Measurements from ENCODE around the gene PARL.

The PARL gene

DNA sequence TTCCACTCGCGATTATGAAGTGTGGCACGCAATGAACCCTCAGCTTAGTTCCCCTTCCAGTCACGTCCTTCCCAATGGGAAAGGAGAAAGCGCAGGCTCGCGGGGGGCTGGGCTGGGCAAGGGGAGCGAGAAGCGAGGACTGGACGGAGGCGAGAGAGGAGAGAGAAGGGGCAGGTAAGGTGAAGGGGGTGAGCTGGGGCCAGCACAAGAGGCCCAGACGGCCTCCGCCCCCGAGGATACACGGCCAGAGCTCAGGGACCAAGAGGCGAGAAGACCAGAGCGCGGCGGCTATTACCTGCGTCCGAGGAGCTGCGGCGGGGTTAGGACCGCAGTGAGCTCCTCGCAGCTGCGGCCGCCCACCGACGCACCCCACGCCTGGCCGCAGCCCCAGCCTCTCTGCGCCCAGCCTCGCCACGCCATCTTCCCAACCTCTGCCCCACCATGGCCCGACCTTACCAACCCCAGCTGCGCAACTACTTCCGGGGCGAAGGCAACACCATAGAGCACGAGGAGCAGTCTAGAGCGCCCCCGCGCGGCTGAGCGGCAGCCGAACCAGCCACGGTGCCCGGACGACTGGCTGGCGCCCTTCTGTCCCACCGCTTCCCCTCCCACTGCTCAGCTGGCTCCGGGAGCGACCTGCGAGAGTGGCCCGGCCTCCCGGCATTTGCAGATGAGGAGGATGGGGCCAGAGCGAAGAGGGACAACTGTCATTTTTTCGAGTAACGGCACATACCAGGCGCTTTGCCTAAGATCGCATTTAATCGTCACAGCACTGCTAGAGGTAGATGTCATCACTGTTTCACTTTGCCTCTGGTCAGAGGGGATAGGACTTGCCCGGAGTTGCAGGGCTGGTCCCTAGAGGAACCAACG, at the start of gene PARL:
PARL (minus strand) TSS at position 454 of the 870 bp plus-strand sequence; CDS start at position 420, 34 bp downstream.
- DNase-seq (ENCODE audit: low read depth in 2 of 2) = peak; percentile 98

- no peak for DNase-seq (ENCODE audit: low read depth in 2 of 2)
Measured at GRCh38 chr3:183933160-183933559, 48.5 kb upstream of the PARL start.

GRCh38 chr3:183931881-183932280, 47.2 kb upstream of the PARL start:
- no peak for DNase-seq (ENCODE audit: low read depth in 2 of 2)

DNA sequence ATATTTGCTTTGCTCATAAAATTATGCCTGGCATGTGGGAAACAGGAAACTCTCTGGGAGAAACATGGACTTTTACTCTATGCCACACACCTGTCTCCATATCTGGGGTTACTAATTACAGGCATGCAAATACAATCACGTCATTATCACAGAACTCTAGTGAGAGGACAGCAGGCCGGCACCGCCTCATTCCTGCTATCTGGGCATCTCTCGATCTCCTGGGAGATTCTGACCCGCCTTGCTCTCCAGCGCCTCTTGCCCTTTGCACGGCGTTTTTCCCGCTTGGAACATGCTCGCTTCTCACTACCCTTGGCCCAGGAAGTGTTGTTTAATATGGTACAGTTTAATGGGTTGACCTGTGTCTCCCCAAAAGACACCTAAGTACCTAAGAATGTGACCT, 45.4 kb upstream of the PARL start:
- DNase-seq (ENCODE audit: low read depth in 2 of 2) = no peak

- no peak for DNase-seq (ENCODE audit: low read depth in 2 of 2)
Measured at GRCh38 chr3:183927059-183927458, 42.4 kb upstream of the PARL start.

- DNase-seq (ENCODE audit: low read depth in 2 of 2) = no peak
Measured at GRCh38 chr3:183924956-183925355, 40.3 kb upstream of the PARL start.

DNA sequence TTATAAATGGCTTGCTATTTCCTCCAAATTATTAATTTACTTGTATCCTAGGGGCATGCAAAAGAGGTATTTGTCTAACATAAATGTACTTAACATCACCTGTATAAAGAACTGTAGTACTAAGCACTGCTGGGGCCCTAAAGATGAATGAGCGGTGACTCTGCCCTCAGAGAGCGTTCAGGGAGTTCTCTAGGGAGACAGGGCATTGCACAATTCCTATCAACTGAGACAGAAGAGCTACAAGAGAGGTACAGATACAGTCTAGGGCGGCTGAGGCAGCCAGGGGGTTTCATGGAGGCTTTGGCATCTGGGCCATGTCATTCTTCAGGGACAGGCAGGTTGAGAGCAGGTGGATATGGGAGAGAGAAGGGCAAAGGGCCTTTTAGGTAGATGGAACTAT, 39.9 kb upstream of the PARL start:
- DNase-seq (ENCODE audit: low read depth in 2 of 2) = no peak

DNA sequence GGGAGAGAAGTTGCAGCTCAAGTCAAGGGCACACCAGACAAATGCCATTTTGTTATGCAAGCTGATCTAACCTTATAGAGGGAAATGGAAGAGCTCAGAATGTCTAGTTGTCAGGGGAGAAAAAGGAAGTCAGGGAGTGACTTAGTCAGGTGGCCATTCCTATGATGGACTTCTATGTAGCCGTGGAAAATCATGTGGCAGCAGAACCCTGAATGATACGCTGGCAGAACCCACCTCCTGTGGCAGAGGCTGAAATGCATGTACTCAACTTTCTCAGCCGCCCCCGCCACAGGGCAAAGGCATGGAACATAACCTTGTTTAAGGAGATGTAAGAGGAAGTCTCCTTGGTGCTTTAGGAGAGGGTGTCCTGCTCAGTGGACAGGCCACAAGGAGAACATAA, 37.7 kb upstream of the PARL start:
- DNase-seq (ENCODE audit: low read depth in 2 of 2) = no peak

GRCh38 chr3:183921096-183921495, 36.4 kb upstream of the PARL start:
- DNase-seq (ENCODE audit: low read depth in 2 of 2) = no peak

- no peak for DNase-seq (ENCODE audit: low read depth in 2 of 2)
Measured at GRCh38 chr3:183920416-183920815, 35.7 kb upstream of the PARL start.

DNA sequence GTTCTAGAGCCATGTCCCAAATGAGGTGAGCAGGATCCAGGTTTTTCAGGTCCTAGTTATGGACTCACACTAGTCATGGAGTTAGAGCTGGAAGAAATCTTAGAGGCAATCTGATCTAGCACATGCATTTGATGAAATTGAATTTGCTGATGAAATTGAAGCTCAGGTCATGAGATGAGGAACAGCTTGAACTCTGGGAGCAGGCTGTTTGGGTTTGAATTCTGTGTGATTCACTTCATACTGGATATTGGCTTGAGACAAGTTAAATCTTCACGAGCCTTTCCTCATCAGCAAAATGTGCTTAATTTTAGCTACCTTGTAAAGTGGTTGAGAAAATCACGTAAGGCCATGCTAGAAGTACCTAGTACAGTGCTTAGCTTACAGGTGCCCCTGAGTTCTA, 33.5 kb upstream of the PARL start:
- no peak for DNase-seq (ENCODE audit: low read depth in 2 of 2)

- DNase-seq (ENCODE audit: low read depth in 2 of 2) = no peak
Measured at GRCh38 chr3:183917776-183918175, 33.1 kb upstream of the PARL start.

- no peak for DNase-seq (ENCODE audit: low read depth in 2 of 2)
Measured at GRCh38 chr3:183914856-183915255, 30.2 kb upstream of the PARL start.

DNA sequence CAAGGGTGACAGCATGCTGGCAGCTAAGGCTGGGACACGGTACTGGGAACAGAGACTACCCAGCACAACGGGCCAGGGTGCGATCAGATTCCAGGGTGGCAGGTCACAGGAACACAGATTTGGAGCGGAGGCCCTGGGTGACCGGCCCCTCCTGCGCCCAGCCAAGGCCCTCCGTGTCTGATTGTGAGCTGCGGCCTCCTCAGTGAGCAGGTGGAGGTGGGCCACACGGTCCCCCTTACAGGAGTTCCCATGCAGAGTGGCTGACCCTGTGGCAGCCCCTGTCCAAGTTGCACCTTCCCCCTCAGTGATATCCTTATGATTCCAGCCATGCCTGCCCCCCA, 28.9 kb upstream of the PARL start:
- DNase-seq (ENCODE audit: low read depth in 2 of 2) = no peak

DNA sequence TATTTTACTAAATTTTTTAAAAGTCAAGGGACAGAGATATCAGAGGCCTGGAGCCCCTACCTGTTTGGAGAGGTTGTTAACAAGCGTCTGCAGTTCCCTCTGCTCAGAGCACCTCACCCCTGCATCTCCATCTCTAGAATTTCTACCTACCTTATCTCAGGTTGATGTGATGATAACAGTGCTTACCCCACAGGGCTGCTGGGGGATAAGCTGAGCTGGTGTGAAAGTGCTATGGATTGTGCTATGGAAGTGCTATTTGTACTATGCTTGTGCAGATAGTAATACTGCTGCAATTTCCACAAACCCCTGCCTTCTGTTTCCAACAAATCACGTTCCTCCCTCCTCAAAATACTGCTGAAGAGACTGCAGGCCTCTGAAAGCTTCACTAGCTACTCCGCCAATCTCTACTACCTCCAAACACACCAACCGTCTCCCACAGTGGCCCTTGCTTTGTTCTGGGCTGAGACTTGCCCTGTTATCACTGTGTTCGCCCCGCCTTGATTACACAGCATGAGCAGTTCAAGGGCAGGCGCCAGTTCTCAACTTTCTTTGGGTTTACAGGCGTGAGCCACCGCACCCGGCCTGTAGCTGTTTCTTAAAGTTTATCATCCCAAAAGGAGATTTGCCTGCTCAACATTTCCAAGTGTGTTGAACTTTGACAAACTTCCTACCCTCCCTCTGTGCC, 28.4 kb upstream of the PARL start:
- no peak for DNase-seq (ENCODE audit: low read depth in 2 of 2)

DNA sequence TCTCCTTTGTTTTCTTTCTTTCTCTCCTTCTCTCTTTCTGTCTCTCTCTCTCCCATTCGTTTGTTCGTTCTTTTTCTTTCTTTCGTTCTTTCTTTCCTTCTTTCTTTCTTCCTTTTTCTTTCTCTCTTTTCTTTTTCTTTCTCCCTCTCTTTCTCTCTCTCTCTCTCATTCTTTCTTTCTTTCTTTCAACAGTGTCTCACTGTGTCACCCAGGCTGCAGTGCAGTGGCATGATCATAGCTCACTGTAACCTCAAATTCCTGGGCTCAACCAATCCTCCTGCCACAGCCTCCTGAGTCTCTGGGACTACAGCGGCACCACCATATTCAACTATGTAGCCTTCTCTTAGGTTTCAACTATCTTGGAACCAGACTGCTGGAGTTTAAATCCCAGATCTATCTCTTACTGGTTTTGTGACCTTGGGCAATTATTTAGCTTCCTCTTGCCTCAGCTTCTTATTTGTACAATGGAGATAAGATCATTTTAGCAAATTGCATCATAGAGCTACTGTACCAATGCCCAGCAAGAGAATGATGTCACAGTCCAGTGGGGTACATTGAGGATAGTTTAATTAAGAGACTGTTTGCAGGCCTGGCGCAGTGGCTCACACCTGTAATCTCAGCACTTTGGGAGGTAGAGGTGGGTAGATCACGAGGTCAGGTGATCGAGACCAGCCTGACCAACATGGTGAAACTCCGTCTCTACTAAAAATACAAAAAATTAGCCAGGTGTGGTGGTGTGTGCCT, 27.3 kb upstream of the PARL start:
- no peak for DNase-seq (ENCODE audit: low read depth in 2 of 2)

DNA sequence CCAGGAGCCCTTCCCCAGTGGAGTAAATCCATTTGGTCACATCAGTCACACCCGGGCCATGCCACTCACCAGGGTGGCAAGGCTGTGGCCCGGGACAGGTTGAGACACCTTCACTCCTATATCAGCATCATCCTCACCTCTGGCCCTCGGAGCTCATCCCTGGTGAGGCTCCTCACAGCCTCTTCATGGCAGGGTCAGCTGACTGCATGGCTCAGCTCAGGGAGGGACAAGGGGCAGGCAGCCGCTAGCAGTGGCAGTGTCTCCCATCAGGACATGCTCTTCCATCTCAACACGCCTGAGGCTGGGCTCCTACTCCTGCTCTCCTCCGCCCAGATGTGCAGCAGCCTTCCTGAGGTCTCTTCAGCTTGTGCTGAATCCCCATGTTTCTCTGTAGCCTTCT, 26.4 kb upstream of the PARL start:
- DNase-seq (ENCODE audit: low read depth in 2 of 2) = no peak

- no peak for DNase-seq (ENCODE audit: low read depth in 2 of 2)
Measured at GRCh38 chr3:183909030-183909600, 24.4 kb upstream of the PARL start.

DNA sequence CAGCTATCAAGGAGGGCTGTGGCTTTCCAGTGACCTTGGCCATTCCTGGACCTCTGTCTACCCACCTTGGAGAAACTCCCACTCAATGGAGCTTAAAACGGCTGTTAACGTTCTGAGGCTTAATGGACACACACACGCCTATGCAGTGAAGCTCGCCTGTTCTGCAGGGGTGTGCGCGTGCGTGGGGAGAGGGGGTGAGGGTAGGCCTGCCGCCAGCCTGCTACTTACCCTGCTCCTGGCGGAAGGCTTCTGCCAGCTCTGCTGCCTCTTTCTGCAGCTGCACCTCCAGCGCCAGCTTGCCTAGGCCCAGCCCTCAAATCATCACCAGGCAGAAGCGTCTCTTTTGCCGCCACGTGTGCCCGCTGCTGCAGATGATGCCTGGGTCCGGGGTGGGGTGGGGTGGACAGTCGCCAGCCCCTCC, 23.2 kb upstream of the PARL start:
- DNase-seq (ENCODE audit: low read depth in 2 of 2) = no peak

- DNase-seq (ENCODE audit: low read depth in 2 of 2) = no peak
Measured at GRCh38 chr3:183907176-183907575, 22.5 kb upstream of the PARL start.

DNA sequence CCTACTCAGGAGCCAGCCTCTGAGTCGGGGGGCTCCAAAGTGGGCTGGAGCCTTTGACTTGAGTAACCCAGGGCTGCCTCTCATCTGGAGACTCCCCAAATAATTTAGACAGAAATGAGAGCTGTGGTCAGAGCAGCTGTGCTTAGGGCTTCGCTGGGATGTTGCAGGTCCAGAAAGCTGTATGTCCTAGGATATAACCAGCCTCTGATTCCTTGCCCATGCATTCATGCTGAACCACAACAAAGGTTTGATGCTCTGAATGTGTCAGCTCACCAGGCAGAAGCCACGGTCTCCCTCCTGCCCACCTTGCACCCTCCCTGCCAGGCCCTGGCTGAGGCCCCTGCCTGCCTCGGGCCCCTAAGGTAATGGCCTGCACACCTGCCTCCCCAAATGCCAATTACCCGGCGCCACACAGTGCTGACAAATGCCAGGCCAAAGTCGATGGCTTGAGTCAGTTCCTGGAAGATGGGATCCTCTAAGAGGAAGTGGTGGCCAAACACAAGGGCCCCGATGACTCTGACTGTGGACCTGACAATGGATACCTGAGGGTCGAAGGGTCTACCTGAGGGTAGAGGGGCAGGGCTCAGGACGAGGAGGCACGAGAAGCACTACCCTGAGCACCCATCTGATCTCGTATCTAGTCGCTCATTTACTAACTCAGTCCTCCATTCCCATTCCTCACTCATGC, 21.7 kb upstream of the PARL start:
- no peak for DNase-seq (ENCODE audit: low read depth in 2 of 2)

Measured in activated CD4-positive, alpha-beta T cell treated with anti-CD3 and anti-CD28 coated beads for 24 hours (primary cell).